ENCODE data around the gene PFKP. TPM values are rescaled to one million over a fixed set of nuclear protein-coding genes. Genes with fewer than 3 reads are reported as not detected.

PFKP gene
- total RNA-seq, 2 experiments from 2014 or later, result 32.2 to 38.9 TPM

DNA sequence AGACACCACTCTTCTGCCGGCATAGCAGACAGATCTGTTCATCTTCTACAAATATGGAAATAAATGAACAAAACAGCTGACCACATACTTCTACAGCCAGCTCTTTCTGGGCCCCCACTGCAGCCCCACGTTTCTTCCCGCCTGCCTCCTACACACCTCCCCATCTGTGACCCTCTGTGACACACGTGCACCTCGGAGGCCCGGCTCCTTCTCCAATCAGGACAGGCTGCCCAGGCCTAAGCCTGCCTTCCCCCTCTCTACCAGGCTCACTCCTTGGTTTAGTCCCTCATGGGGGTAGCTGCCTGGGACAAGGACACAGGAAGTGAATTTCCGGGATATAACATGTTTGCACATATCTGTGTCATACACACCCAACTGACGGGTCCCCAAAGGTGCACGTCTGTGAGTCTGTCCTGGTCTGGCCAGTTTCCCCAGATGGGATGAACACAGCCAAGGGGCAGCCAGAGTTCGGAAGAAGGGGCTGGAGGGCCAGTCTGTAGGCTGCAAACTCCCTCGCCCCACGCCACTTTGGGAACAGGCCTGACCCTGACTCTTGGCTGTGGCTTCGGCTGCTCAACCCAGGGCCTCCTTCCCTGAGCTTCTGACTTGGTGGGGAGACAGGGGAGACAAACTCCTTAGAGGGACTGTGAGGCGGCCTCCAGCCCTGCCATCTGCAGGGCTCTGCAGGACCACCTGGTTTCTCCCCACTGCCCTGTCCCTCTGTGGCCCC, 75.0 kb downstream of the PFKP start:
- ATAC-seq (ENCODE audit: poor library complexity) (no peak), DNase-seq (no peak)
- Mint-ChIP-seq H3K4me3 (no peak overlapping the region), H3K4me1 (ENCODE audit: low read depth) (no peaks in the 10 kb centered on the region), H3K27ac (peak overlapping the region; percentile 47), H3K9me3 (no peaks in the 10 kb centered on the region), H3K36me3 (ENCODE audit: low read depth) (peaks cover 94% of the 10 kb centered on the region), H3K27me3 (no peaks in the 10 kb centered on the region)
- Histone ChIP-seq H3K9me3 (ENCODE audit: control insufficient read depth in 1 of 2, insufficient read depth in 1 of 2, low read length in 2 of 2) (no peaks in the 10 kb centered on the region), H3K36me3 (ENCODE audit: insufficient read depth, low read length) (peaks cover 97% of the 10 kb centered on the region), H3K27me3 (ENCODE audit: control insufficient read depth in 1 of 2, insufficient read depth in 2 of 2, low read length in 2 of 2) (no peaks in the 10 kb centered on the region), H3K4me3 (ENCODE audit: low read length) (no peak overlapping the region), H3K27ac (ENCODE audit: low read depth in 1 of 2, low read length in 2 of 2) (no peak overlapping the region), H3K4me1 (ENCODE audit: insufficient read depth, low read length) (no peaks in the 10 kb centered on the region)
- TF ChIP-seq, protein P1, sequence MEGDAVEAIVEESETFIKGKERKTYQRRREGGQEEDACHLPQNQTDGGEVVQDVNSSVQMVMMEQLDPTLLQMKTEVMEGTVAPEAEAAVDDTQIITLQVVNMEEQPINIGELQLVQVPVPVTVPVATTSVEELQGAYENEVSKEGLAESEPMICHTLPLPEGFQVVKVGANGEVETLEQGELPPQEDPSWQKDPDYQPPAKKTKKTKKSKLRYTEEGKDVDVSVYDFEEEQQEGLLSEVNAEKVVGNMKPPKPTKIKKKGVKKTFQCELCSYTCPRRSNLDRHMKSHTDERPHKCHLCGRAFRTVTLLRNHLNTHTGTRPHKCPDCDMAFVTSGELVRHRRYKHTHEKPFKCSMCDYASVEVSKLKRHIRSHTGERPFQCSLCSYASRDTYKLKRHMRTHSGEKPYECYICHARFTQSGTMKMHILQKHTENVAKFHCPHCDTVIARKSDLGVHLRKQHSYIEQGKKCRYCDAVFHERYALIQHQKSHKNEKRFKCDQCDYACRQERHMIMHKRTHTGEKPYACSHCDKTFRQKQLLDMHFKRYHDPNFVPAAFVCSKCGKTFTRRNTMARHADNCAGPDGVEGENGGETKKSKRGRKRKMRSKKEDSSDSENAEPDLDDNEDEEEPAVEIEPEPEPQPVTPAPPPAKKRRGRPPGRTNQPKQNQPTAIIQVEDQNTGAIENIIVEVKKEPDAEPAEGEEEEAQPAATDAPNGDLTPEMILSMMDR (IDR thresholded peaks at IDR 0.05), result no peak
- POLR2A ChIA-PET, result no interaction called here
- intact Hi-C loops (cut with DNase I, micrococcal nuclease), result no loop called here
- CTCF ChIA-PET, result no interaction called here

- ATAC-seq (ENCODE audit: poor library complexity) (no peak), DNase-seq (no peak)
- H3K4me3 Mint-ChIP-seq, result no peak overlapping the region
- CTCF ChIA-PET, result no interaction called here
- intact Hi-C loops (cut with DNase I, micrococcal nuclease), result no loop called here
- Histone ChIP-seq H3K9me3 (ENCODE audit: control insufficient read depth in 1 of 2, insufficient read depth in 1 of 2, low read length in 2 of 2) (no peaks in the 10 kb centered on the region), H3K27me3 (ENCODE audit: control insufficient read depth in 1 of 2, insufficient read depth in 2 of 2, low read length in 2 of 2) (no peaks in the 10 kb centered on the region), H3K36me3 (ENCODE audit: insufficient read depth, low read length) (peaks cover 93% of the 10 kb centered on the region), H3K4me1 (ENCODE audit: insufficient read depth, low read length) (no peaks in the 10 kb centered on the region), H3K27ac (ENCODE audit: low read depth in 1 of 2, low read length in 2 of 2) (no peak overlapping the region), H3K4me3 (ENCODE audit: low read length) (no peak overlapping the region)
- H3K27ac Mint-ChIP-seq, result no peak overlapping the region
- TF ChIP-seq, protein P1 (IDR thresholded peaks at IDR 0.05), result no peak
- peaks cover 95% of the 10 kb centered on the region for H3K36me3 Mint-ChIP-seq (ENCODE audit: low read depth)
- no peaks in the 10 kb centered on the region for H3K9me3 Mint-ChIP-seq
- no peaks in the 10 kb centered on the region for H3K27me3 Mint-ChIP-seq
- POLR2A ChIA-PET, result no interaction called here
- no peaks in the 10 kb centered on the region for H3K4me1 Mint-ChIP-seq (ENCODE audit: low read depth)
These were observed 76.0 kb downstream of the PFKP start for GRCh38 chr10:3143366-3143765.

DNA sequence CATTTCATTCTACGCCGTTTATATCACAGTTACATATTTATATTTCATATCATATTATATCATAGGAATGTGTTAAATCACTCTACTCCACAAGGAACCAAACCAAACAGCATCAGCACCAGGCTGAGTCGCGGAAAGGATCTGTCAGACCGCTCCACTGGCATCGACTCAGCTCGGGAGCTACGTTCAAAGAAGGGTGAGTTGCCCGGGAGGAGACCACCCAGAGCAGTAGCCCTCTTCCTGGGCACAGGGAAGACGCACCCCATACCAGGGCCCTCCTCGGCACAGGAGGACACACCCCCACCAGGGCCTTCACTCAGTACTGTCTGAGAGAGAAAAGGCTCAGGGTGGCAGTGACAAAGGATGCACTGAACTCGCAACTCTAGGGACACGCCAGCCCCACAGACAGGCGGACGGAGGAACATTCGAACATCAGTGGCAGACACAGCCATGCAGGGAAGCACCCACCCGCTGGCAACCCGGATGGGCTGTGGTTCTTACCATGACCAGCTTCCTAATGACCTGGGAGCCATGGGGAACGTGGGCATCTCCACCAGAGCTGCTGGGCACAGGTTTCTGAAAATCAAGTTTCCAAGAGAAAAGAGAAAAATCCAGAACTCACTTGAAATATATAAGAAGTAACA, 76.6 kb downstream of the PFKP start:
- H3K27ac ChIP-seq (ENCODE audit: low read depth in 1 of 2, low read length in 2 of 2), result no peak overlapping the region
- ATAC-seq (ENCODE audit: poor library complexity) (no peak), DNase-seq (no peak)
- TF ChIP-seq, protein P1 (IDR thresholded peaks at IDR 0.05), result no peak
- ChIA-PET POLR2A (no interaction called here), CTCF (no interaction called here)
- H3K27me3 ChIP-seq (ENCODE audit: control insufficient read depth in 1 of 2, insufficient read depth in 2 of 2, low read length in 2 of 2), result no peaks in the 10 kb centered on the region
- H3K9me3 ChIP-seq (ENCODE audit: control insufficient read depth in 1 of 2, insufficient read depth in 1 of 2, low read length in 2 of 2), result no peaks in the 10 kb centered on the region
- peaks cover 92% of the 10 kb centered on the region for H3K36me3 ChIP-seq (ENCODE audit: insufficient read depth, low read length)
- H3K4me1 ChIP-seq (ENCODE audit: insufficient read depth, low read length), result no peaks in the 10 kb centered on the region
- H3K4me3 ChIP-seq (ENCODE audit: low read length), result no peak overlapping the region
- H3K9me3 Mint-ChIP-seq, result no peaks in the 10 kb centered on the region
- H3K27me3 Mint-ChIP-seq, result no peaks in the 10 kb centered on the region
- no peaks in the 10 kb centered on the region for H3K4me1 Mint-ChIP-seq (ENCODE audit: low read depth)
- intact Hi-C loops (cut with DNase I, micrococcal nuclease), result no loop called here
- no peak overlapping the region for H3K27ac Mint-ChIP-seq
- H3K36me3 Mint-ChIP-seq (ENCODE audit: low read depth), result peaks cover 95% of the 10 kb centered on the region
- H3K4me3 Mint-ChIP-seq, result no peak overlapping the region

All from CD4-positive, alpha-beta T cell (primary cell).